BE2C (cell line): ENCODE measurements around the gene ADAM11.

Source experiments
- DNase-seq: peaks from one replicate; pipeline ENCODE4 v3.0.0-alpha.2; 2020
- H3K27me3 ChIP-seq: fragments of 250-450 bp; sonication (Bioruptor Pico); 2 replicates; pipeline ENCODE4 v1.5.1; 2020; ENCODE audit warnings: mild to moderate bottlenecking
- H3K36me3 ChIP-seq: fragments of 250-450 bp; sonication (Bioruptor Pico); 2 replicates; pipeline ENCODE4 v1.5.1; 2020; ENCODE audit warnings: mild to moderate bottlenecking
- H3K4me1 ChIP-seq: fragments of 250-450 bp; sonication (Bioruptor Pico); 2 replicates; pipeline ENCODE4 v1.5.1; 2020
- H3K4me3 ChIP-seq: 2 replicates; pipeline ENCODE4 v1.5.1; 2011; ENCODE audit warnings: low read depth, low read length
- H3K9me3 ChIP-seq: fragments of 250-450 bp; sonication (Bioruptor Pico); 2 replicates; pipeline ENCODE4 v1.5.1; 2020
- TF ChIP-seq, protein P1 (sequence below): IDR thresholded peaks from 2 replicates; pipeline ENCODE4 v1.5.1; 2012; ENCODE audit warnings: mild to moderate bottlenecking, low read depth, low read length

The ADAM11 gene

GRCh38 chr17:44749076-44749979 lies 9.5 kb upstream of the ADAM11 start:
- Histone ChIP-seq H3K4me1 (no peaks in the 10 kb centered on the region), H3K36me3 (peaks cover 11% of the 10 kb centered on the region; the same call in 1 of the 2 replicates), H3K9me3 (no peaks in the 10 kb centered on the region), H3K27me3 (no peaks in the 10 kb centered on the region), H3K4me3 (no peak overlapping the region)
- TF ChIP-seq, protein P1, sequence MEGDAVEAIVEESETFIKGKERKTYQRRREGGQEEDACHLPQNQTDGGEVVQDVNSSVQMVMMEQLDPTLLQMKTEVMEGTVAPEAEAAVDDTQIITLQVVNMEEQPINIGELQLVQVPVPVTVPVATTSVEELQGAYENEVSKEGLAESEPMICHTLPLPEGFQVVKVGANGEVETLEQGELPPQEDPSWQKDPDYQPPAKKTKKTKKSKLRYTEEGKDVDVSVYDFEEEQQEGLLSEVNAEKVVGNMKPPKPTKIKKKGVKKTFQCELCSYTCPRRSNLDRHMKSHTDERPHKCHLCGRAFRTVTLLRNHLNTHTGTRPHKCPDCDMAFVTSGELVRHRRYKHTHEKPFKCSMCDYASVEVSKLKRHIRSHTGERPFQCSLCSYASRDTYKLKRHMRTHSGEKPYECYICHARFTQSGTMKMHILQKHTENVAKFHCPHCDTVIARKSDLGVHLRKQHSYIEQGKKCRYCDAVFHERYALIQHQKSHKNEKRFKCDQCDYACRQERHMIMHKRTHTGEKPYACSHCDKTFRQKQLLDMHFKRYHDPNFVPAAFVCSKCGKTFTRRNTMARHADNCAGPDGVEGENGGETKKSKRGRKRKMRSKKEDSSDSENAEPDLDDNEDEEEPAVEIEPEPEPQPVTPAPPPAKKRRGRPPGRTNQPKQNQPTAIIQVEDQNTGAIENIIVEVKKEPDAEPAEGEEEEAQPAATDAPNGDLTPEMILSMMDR, result no peak
- no peak for DNase-seq

DNA sequence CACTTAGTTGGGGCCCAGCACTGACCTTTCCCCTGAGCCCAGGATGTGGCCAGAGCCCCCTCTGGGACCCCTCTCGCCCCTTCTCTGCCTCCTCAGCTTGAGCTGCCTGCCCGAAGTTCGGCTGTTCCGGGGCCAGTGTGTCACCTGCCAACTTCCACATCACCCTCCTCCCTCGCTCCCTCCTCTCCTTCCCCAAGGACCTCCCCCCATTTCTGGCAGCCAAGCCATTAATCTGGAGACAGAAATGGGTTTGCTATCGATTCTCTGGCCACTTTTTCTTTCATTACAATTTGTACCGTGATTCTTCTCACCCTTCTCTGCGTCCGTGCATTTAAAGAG lies 8.8 kb upstream of the ADAM11 start:
- no peak for DNase-seq
- no peaks in the 10 kb centered on the region for H3K4me1 ChIP-seq
- H3K27me3 ChIP-seq, result no peaks in the 10 kb centered on the region
- TF ChIP-seq, protein P1, result no peak
- no peak overlapping the region for H3K4me3 ChIP-seq
- peaks cover 11% of the 10 kb centered on the region; the same call in 1 of the 2 replicates for H3K36me3 ChIP-seq
- H3K9me3 ChIP-seq, result no peaks in the 10 kb centered on the region

GRCh38 chr17:44751331-44751730 lies 7.5 kb upstream of the ADAM11 start:
- H3K4me1 ChIP-seq, result no peaks in the 10 kb centered on the region
- TF ChIP-seq, protein P1, result no peak
- DNase-seq, result no peak

DNA sequence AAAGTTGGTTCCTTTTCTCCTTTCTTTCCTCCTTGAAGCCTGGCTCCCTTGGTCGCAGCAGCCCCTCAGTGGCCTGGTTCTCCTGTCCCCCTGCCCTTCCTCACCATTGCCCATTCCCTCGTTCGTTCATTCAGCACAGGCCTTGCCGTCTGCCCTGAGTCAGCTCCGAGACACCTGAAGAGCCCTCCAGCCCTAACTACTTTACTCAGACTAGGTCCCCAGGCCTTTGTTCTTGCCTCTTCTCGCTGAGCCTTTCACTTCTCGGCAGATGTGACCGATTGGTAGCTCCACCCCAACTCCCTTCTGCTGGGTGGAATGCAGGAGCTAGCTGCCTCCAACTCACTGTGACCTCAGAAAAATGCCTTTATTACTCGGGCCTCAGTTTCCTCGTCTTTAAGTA lies 7.0 kb upstream of the ADAM11 start:
- peaks cover 11% of the 10 kb centered on the region; the same call in 1 of the 2 replicates for H3K36me3 ChIP-seq
- H3K27me3 ChIP-seq, result no peaks in the 10 kb centered on the region
- DNase-seq, result no peak
- H3K9me3 ChIP-seq, result no peaks in the 10 kb centered on the region
- H3K4me3 ChIP-seq, result no peak overlapping the region
- TF ChIP-seq, protein P1, result no peak
- no peaks in the 10 kb centered on the region for H3K4me1 ChIP-seq

More at GRCh38 chr17:44751331-44751730, 7.5 kb upstream of the ADAM11 start:
- no peak overlapping the region for H3K4me3 ChIP-seq
- H3K9me3 ChIP-seq, result no peaks in the 10 kb centered on the region
- H3K36me3 ChIP-seq, result peaks cover 11% of the 10 kb centered on the region; the same call in 1 of the 2 replicates
- H3K27me3 ChIP-seq, result no peaks in the 10 kb centered on the region

DNA sequence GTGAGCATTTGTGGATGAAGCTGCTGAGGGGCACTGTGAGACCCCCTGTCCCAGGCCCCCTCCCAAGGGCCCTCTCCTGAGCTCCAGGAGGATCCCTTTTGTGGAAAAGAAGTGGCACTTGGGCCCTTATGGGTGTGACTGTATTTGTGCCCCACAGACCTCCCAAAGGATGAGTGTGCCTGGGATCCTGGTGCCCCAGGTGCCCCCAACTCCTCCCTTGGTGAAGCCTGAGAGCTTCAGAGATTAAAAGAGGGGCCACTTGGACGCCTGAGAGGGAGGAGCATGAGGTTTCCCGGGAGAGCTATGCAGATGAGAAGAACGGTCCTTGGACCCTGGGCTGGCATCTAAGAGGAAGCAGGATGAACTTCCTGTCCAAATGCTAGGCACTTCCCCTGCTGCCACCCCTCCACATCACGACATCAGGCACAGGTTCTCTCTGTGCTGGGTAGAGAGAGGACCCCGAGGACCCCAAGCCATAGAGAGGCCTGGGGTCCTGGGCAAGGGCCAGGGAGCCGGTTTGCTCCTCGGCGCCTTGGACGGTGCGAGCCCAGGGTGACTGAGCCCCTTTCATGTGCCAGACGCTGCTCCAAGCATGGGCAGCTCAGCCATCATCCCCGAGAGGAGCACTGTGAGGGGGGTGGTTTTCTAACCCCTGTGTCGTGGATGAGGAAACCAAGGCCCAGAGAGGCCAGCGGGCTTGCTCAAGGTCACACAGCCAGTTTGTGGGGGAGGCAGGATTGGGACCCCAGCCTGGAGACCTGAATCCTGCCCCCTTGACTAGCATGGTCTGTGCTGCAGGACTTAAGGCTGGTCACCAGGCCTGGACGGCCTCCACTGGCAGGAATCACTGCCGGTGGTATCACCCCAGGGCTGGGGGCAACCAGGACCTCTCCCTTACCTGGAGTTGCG lies 5.6 kb upstream of the ADAM11 start:
- no peaks in the 10 kb centered on the region for H3K9me3 ChIP-seq
- H3K4me1 ChIP-seq, result no peaks in the 10 kb centered on the region
- H3K36me3 ChIP-seq, result peaks cover 6% of the 10 kb centered on the region; the same call in 1 of the 2 replicates
- no peak overlapping the region for H3K4me3 ChIP-seq
- no peak for DNase-seq
- TF ChIP-seq, protein P1, result no peak
- peaks cover 5% of the 10 kb centered on the region for H3K27me3 ChIP-seq
